H9 (cell line): ENCODE data around the gene PSPC1. TPM values are rescaled to one million over a fixed set of nuclear protein-coding genes. Genes with fewer than 3 reads are reported as not detected.

Experiments used
- DNase-seq: peaks from one replicate; pipeline ENCODE4 v3.0.0-alpha.2; 2017
- H2AFZ ChIP-seq: one replicate; pipeline ENCODE4 v1.6.1; 2013; ENCODE audit warnings: mild to moderate bottlenecking, low read length, control low read depth, moderate library complexity
- H2AK5ac ChIP-seq: 2 replicates; pipeline ENCODE4 v1.6.1; 2013; ENCODE audit warnings: low read length, control low read depth, mixed read lengths; ENCODE audit not compliant: insufficient read length
- H2BK120ac ChIP-seq: one replicate; pipeline ENCODE4 v1.6.1; 2013; ENCODE audit warnings: low read depth, mild to moderate bottlenecking, low read length, control low read depth, inconsistent platforms; ENCODE audit not compliant: poor library complexity, severe bottlenecking
- H2BK12ac ChIP-seq: 2 replicates; pipeline ENCODE4 v1.6.1; 2013; ENCODE audit warnings: low read length, control low read depth, mixed read lengths, low read depth; ENCODE audit not compliant: insufficient read length
- H2BK15ac ChIP-seq: 2 replicates; pipeline ENCODE4 v1.6.1; 2013; ENCODE audit warnings: low read depth, low read length, control low read depth
- H2BK20ac ChIP-seq: one replicate; pipeline ENCODE4 v1.6.1; 2013; ENCODE audit warnings: low read depth, mild to moderate bottlenecking, low read length, control low read depth, inconsistent platforms; ENCODE audit not compliant: poor library complexity, severe bottlenecking
- H2BK5ac ChIP-seq: 2 replicates; pipeline ENCODE4 v1.6.1; 2013; ENCODE audit warnings: low read length, control low read depth, mixed read lengths; ENCODE audit not compliant: insufficient read length
- H3K14ac ChIP-seq: 2 replicates; pipeline ENCODE4 v1.6.1; 2013; ENCODE audit warnings: low read length, control low read depth; ENCODE audit not compliant: insufficient read depth
- H3K18ac ChIP-seq: 2 replicates; pipeline ENCODE4 v1.6.1; 2013; ENCODE audit warnings: low read depth, mild to moderate bottlenecking, mixed read lengths, low read length, control low read depth; ENCODE audit not compliant: insufficient read length
- H3K23ac ChIP-seq: 2 replicates; pipeline ENCODE4 v1.6.1; 2013; ENCODE audit warnings: low read length, control low read depth, mixed read lengths, low read depth; ENCODE audit not compliant: insufficient read length
- H3K23me2 ChIP-seq: 2 replicates; pipeline ENCODE4 v1.6.1; 2013; ENCODE audit warnings: low read depth, mild to moderate bottlenecking, mixed read lengths, low read length, control low read depth; ENCODE audit not compliant: insufficient read length, poor library complexity, severe bottlenecking
- H3K27ac ChIP-seq: 2 replicates; pipeline ENCODE4 v1.5.1; 2013; ENCODE audit warnings: low read length, control low read depth, mixed read lengths, low read depth; ENCODE audit not compliant: insufficient read length
- H3K27me3 ChIP-seq: 2 replicates; pipeline ENCODE4 v1.6.1; 2013; ENCODE audit warnings: low read length, control low read depth, inconsistent platforms; ENCODE audit not compliant: insufficient read depth
- H3K4ac ChIP-seq: 2 replicates; pipeline ENCODE4 v1.6.1; 2013; ENCODE audit warnings: low read depth, mild to moderate bottlenecking, control low read depth, inconsistent platforms, low read length, moderate library complexity
- H3K4me1 ChIP-seq: 2 replicates; pipeline ENCODE4 v1.6.1; 2013; ENCODE audit warnings: low read length, control low read depth, inconsistent platforms; ENCODE audit not compliant: insufficient read depth
- H3K4me2 ChIP-seq: 2 replicates; pipeline ENCODE4 v1.6.1; 2013; ENCODE audit warnings: low read length, control low read depth, mixed read lengths; ENCODE audit not compliant: insufficient read length, insufficient read depth
- H3K56ac ChIP-seq: 2 replicates; pipeline ENCODE4 v1.6.1; 2013; ENCODE audit warnings: low read depth, mild to moderate bottlenecking, mixed read lengths, low read length, control low read depth; ENCODE audit not compliant: insufficient read length
- H3K79me1 ChIP-seq: 2 replicates; pipeline ENCODE4 v1.6.1; 2013; ENCODE audit warnings: low read depth, mild to moderate bottlenecking, moderate library complexity, low read length, control low read depth, inconsistent platforms; ENCODE audit not compliant: insufficient read depth, poor library complexity, severe bottlenecking
- H3K79me2 ChIP-seq: 2 replicates; pipeline ENCODE4 v1.6.1; 2013; ENCODE audit warnings: low read length, control low read depth, inconsistent platforms; ENCODE audit not compliant: insufficient read depth
- H3K9ac ChIP-seq: 2 replicates; pipeline ENCODE4 v1.6.1; 2013; ENCODE audit warnings: low read length, control low read depth, mixed read lengths; ENCODE audit not compliant: insufficient read length; ENCODE audit errors: extremely low read depth
- H3K9me3 ChIP-seq: one replicate; pipeline ENCODE4 v1.6.1; 2013; ENCODE audit warnings: low read depth, low read length, inconsistent platforms; ENCODE audit not compliant: control insufficient read depth
- H3T11ph ChIP-seq: one replicate; pipeline ENCODE4 v1.6.1; 2013; ENCODE audit warnings: mild to moderate bottlenecking, low read length, control low read depth, inconsistent platforms
- H4K20me1 ChIP-seq: one replicate; pipeline ENCODE4 v1.6.1; 2013; ENCODE audit not compliant: control insufficient read depth, insufficient read length, insufficient read depth
- H4K5ac ChIP-seq: 2 replicates; pipeline ENCODE4 v1.6.1; 2013; ENCODE audit warnings: low read depth, mild to moderate bottlenecking, mixed read lengths, low read length, control low read depth; ENCODE audit not compliant: insufficient read length
- H4K8ac ChIP-seq: replicated peaks from 2 replicates; pipeline ENCODE4 v1.6.1; 2013; ENCODE audit warnings: low read length, control low read depth, mixed read lengths, low read depth; ENCODE audit not compliant: insufficient read length
- H4K91ac ChIP-seq: 2 replicates; pipeline ENCODE4 v1.6.1; 2013; ENCODE audit warnings: low read depth, mild to moderate bottlenecking, moderate library complexity, mixed read lengths, low read length, control low read depth; ENCODE audit not compliant: insufficient read length
- H3K27ac Mint-ChIP-seq, 3 experiments: 2 replicates in 2 of 3; 3 replicates in 1 of 3; pipeline ENCODE4 v1.8.0; 2020 to 2021; ENCODE audit warnings: mixed read lengths in 3 of 3, mild to moderate bottlenecking in 1 of 3, moderate library complexity in 1 of 3
- H3K27me3 Mint-ChIP-seq: 2 replicates; pipeline ENCODE4 v1.8.0; 2021; ENCODE audit warnings: low read depth, mild to moderate bottlenecking, moderate library complexity, mixed read lengths
- H3K36me3 Mint-ChIP-seq, 3 experiments: 2 replicates in 2 of 3; 3 replicates in 1 of 3; pipeline ENCODE4 v1.8.0; 2020 to 2021; ENCODE audit warnings: low read depth in 3 of 3, mixed read lengths in 3 of 3; ENCODE audit not compliant: insufficient read depth in 1 of 3
- H3K4me1 Mint-ChIP-seq, 2 experiments: 2 replicates each; pipeline ENCODE4 v1.8.0; 2020; ENCODE audit warnings: mixed read lengths in 2 of 2
- H3K4me3 Mint-ChIP-seq, 2 experiments: 2 replicates in 1 of 2; 3 replicates in 1 of 2; pipeline ENCODE4 v1.8.0; 2020 to 2021; ENCODE audit warnings: mild to moderate bottlenecking in 2 of 2, mixed read lengths in 2 of 2, moderate library complexity in 1 of 2
- H3K9me3 Mint-ChIP-seq, 2 experiments: 2 replicates in 1 of 2; 3 replicates in 1 of 2; pipeline ENCODE4 v1.8.0; 2020; ENCODE audit warnings: mild to moderate bottlenecking in 2 of 2, mixed read lengths in 2 of 2, moderate library complexity in 1 of 2
- CTCF ChIP-seq: fragments of 200-600 bp; sonication (generic); conservative IDR thresholded peaks from 3 replicates; pipeline ENCODE4 v1.8.0; 2021; ENCODE audit warnings: antibody characterized with exemption, mild to moderate bottlenecking
- WGBS: extraction: QIAGEN DNeasy Blood & Tissue Kit; methylation state at CpG from one replicate; pipeline ENCODE4 v1.1.7; 2013; ENCODE audit warnings: missing lambda C conversion rate, low lambda C conversion rate, mixed read lengths; ENCODE audit not compliant: insufficient read length; ENCODE audit errors: extremely low coverage; 5-methylcytosine and 5-hydroxymethylcytosine counted together
- total RNA-seq: library from RNA; stranded (reverse); gene quantifications from 2 replicates; pipeline ENCODE4 v1.2.1, GENCODE V29; 2021

The PSPC1 gene
- total RNA-seq, 1 experiment from 2014 or later, result 134 TPM

- H3K36me3 Mint-ChIP-seq, result peaks cover 21 to 56% (median 48%) of the 10 kb centered on the region in 3 experiments
Observed at GRCh38 chr13:19822673-19823072, 39.9 kb upstream of the PSPC1 start.

More at GRCh38 chr13:19822673-19823072, 39.9 kb upstream of the PSPC1 start:
- Histone ChIP-seq H2BK120ac (no peak overlapping the region), H2AK5ac (no peak overlapping the region), H3K56ac (no peak overlapping the region), H2BK12ac (no peak overlapping the region), H4K20me1 (no peaks in the 10 kb centered on the region), H2BK5ac (no peak overlapping the region), H3K23me2 (no peaks in the 10 kb centered on the region), H2AFZ (no peak overlapping the region), H3K14ac (no peak overlapping the region), H3K23ac (no peak overlapping the region), H3K4me1 (0 out of 2 replicates have a peak, but pooled peaks cover 3% of the 10 kb centered on the region), H4K91ac (no peak overlapping the region), H3K9me3 (no peaks in the 10 kb centered on the region), H3K27me3 (no peaks in the 10 kb centered on the region), H3K79me2 (no peaks in the 10 kb centered on the region), H3K4me2 (no peak overlapping the region), H3K18ac (no peak overlapping the region), H3K27ac (no peak overlapping the region), H4K5ac (no peak overlapping the region), H2BK20ac (no peak overlapping the region), H3T11ph (no peak overlapping the region), H3K79me1 (no peaks in the 10 kb centered on the region), H2BK15ac (no peak overlapping the region), H4K8ac (no peak overlapping the region), H3K9ac (no peak overlapping the region), H3K4ac (no peak overlapping the region)
- Mint-ChIP-seq H3K27me3 (no peaks in the 10 kb centered on the region), H3K9me3 (peaks cover 0 to 4% of the 10 kb centered on the region in 2 experiments; a peak in 4 of 5 replicates), H3K27ac (no peak overlapping the region), H3K4me3 (no peak overlapping the region), H3K4me1 (peaks cover 4 to 5% of the 10 kb centered on the region in 2 experiments)
- no peak for TF ChIP-seq CTCF
- WGBS, result no CpG with 5 or more reads among the region's 3 CpGs
- DNase-seq, result no peak
